ENCODE data around the gene HAO1. TPM values are rescaled to one million over a fixed set of nuclear protein-coding genes. Genes with fewer than 3 reads are reported as not detected.

HAO1 gene
- total and polyA plus RNA-seq, 2 donors (not counting 3 experiments of a cell fraction or from before 2014, with no cell fraction given) = not detected

- ChIA-PET CTCF (no interaction called here), POLR2A (no interaction called here)
- no peak overlapping the region for H3K9ac ChIP-seq (replicated peaks; ENCODE audit: extremely low read depth, insufficient read depth, low read length)
- no peak overlapping the region for H3K27ac ChIP-seq (ENCODE audit: insufficient read depth, low read depth, low read length)
- intact Hi-C loops (cut with micrococcal nuclease) (no loop called here), dilution Hi-C loops (cut with MboI; ENCODE audit: extremely low pct_ligation_motif_present, low sequenced_read_pairs) (no loop called here)
- no peak for DNase-seq (ENCODE audit: low read depth, low spot score)
- H3K9me1 ChIP-seq (replicated peaks; ENCODE audit: control insufficient read depth, extremely low read depth, insufficient read depth, low read length) = peaks cover 2% of the 10 kb centered on the region
- no peak overlapping the region for H3K4me3 ChIP-seq (replicated peaks in 1 of 3; ENCODE audit: insufficient read depth in 1 of 3, low read depth in 1 of 3, low read length in 3 of 3)
- no peaks in the 10 kb centered on the region for H4K20me1 ChIP-seq (replicated peaks; ENCODE audit: control insufficient read depth, extremely low read depth, insufficient read depth, low read length)
- H3K4me1 ChIP-seq (ENCODE audit: control insufficient read depth, extremely low read depth, insufficient read depth, low read length) = no peaks in the 10 kb centered on the region
- no peak overlapping the region for H3K4me2 ChIP-seq (ENCODE audit: insufficient read depth, low read length)
- H3K36me3 ChIP-seq (ENCODE audit: control insufficient read depth in 2 of 2, extremely low read depth in 1 of 2, insufficient read depth in 2 of 2, low read length in 2 of 2) = no peaks in the 10 kb centered on the region
- H3K79me2 ChIP-seq (ENCODE audit: control insufficient read depth, insufficient read depth, low read length) = no peaks in the 10 kb centered on the region
- H3K9me3 ChIP-seq (replicated peaks; ENCODE audit: control insufficient read depth, insufficient read depth, low read length) = no peaks in the 10 kb centered on the region
- no peak for FAIRE-seq
- TF ChIP-seq CTCF (IDR thresholded peaks at IDR 0.05; ENCODE audit: extremely low read depth in 1 of 2, insufficient read depth in 1 of 2, low read depth in 1 of 2, low read length in 2 of 2) (no peak), EZH2 (IDR thresholded peaks at IDR 0.05; ENCODE audit: borderline replicate concordance, low read depth, low read length, severe bottlenecking) (no peak), MAX (IDR thresholded peaks at IDR 0.05; ENCODE audit: insufficient read depth, insufficient read length) (no peak)
- H2AFZ ChIP-seq (ENCODE audit: low read depth, low read length) = no peak overlapping the region
- no peaks in the 10 kb centered on the region for H3K27me3 ChIP-seq (ENCODE audit: control insufficient read depth in 2 of 2, insufficient read depth in 2 of 2, low read length in 2 of 2)
- no TSS peak for BruUV-seq (replicated peaks)
These were observed 56.9 kb downstream of the HAO1 start for GRCh38 chr20:7883309-7883708.

- Histone ChIP-seq H3K36me3 (ENCODE audit: control insufficient read depth in 2 of 2, extremely low read depth in 1 of 2, insufficient read depth in 2 of 2, low read length in 2 of 2) (no peaks in the 10 kb centered on the region), H2AFZ (ENCODE audit: low read depth, low read length) (no peak overlapping the region), H3K27ac (ENCODE audit: insufficient read depth, low read depth, low read length) (no peak overlapping the region), H3K9me3 (replicated peaks; ENCODE audit: control insufficient read depth, insufficient read depth, low read length) (no peaks in the 10 kb centered on the region), H3K79me2 (ENCODE audit: control insufficient read depth, insufficient read depth, low read length) (no peaks in the 10 kb centered on the region), H3K4me3 (replicated peaks in 1 of 3; ENCODE audit: insufficient read depth in 1 of 3, low read depth in 1 of 3, low read length in 3 of 3) (no peak overlapping the region), H4K20me1 (replicated peaks; ENCODE audit: control insufficient read depth, extremely low read depth, insufficient read depth, low read length) (no peaks in the 10 kb centered on the region), H3K9ac (replicated peaks; ENCODE audit: extremely low read depth, insufficient read depth, low read length) (no peak overlapping the region), H3K4me2 (ENCODE audit: insufficient read depth, low read length) (no peak overlapping the region), H3K9me1 (replicated peaks; ENCODE audit: control insufficient read depth, extremely low read depth, insufficient read depth, low read length) (no peaks in the 10 kb centered on the region), H3K4me1 (ENCODE audit: control insufficient read depth, extremely low read depth, insufficient read depth, low read length) (no peaks in the 10 kb centered on the region), H3K27me3 (ENCODE audit: control insufficient read depth in 2 of 2, insufficient read depth in 2 of 2, low read length in 2 of 2) (no peaks in the 10 kb centered on the region)
- intact Hi-C loops (cut with micrococcal nuclease) = no loop called here
- dilution Hi-C loops (cut with MboI; ENCODE audit: extremely low pct_ligation_motif_present, low sequenced_read_pairs) = no loop called here
- no TSS peak for BruUV-seq (replicated peaks)
- DNase-seq (ENCODE audit: low read depth, low spot score) (no peak), FAIRE-seq (no peak)
- ChIA-PET POLR2A (no interaction called here), CTCF (no interaction called here)
- no peak for TF ChIP-seq EZH2 (IDR thresholded peaks at IDR 0.05; ENCODE audit: borderline replicate concordance, low read depth, low read length, severe bottlenecking)
- no peak for TF ChIP-seq GATA2 (IDR thresholded peaks at IDR 0.05; ENCODE audit: insufficient read depth, insufficient read length, low read depth, low read length)
- no peak for TF ChIP-seq POLR2AphosphoS5 (IDR thresholded peaks at IDR 0.05; ENCODE audit: insufficient read depth, low read depth, low read length)
- TF ChIP-seq MYC (IDR thresholded peaks at IDR 0.05; ENCODE audit: low read depth, low read length) = no peak
- TF ChIP-seq POLR2A (IDR thresholded peaks at IDR 0.05; ENCODE audit: low read depth, low read length) = no peak
- TF ChIP-seq CTCF (IDR thresholded peaks at IDR 0.05; ENCODE audit: extremely low read depth in 1 of 2, insufficient read depth in 1 of 2, low read depth in 1 of 2, low read length in 2 of 2) = no peak
- TF ChIP-seq FOS (IDR thresholded peaks at IDR 0.05; ENCODE audit: borderline replicate concordance, insufficient read depth, low read length) = no peak
- TF ChIP-seq JUN (IDR thresholded peaks at IDR 0.05; ENCODE audit: borderline replicate concordance, insufficient read depth, insufficient read length, low read depth) = no peak
These were observed 58.2 kb downstream of the HAO1 start for GRCh38 chr20:7882076-7882475.

Data from endothelial cell of umbilical vein (primary cell).